Measurements from ENCODE around the gene OPN1MW.
"Not testable (repeated sequence)": the region's sequence is repeated elsewhere in the genome, so short reads cannot be mapped to it uniquely, and the experiment has no call there.

OPN1MW gene

DNA sequence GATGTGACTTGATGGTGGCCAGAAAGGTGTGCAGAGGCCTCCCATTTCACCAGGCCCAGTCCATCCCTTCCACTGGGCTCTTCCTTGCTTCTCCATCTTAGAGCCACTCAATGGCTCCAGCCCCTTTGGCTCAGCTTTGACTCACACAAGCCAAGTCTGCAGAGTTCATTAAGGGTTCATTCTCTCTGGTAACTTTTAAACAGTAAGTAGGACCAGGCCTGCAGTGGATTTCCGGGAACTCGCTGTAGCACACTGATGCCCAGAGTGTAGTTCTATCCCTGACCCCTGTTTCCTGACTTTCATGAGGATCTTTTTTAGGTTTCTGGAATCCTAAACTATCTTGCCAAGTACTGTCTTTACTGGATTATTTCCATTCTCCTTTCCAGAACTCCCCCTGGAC, 11.9 kb downstream of the OPN1MW start:
- not testable (repeated sequence) for H3K36me3 ChIP-seq (ENCODE audit: insufficient read depth, insufficient read length, low read length); DNase-seq (ENCODE audit: low read depth, low spot score); H3K4me3 ChIP-seq (ENCODE audit: insufficient read length, low read depth)

DNA sequence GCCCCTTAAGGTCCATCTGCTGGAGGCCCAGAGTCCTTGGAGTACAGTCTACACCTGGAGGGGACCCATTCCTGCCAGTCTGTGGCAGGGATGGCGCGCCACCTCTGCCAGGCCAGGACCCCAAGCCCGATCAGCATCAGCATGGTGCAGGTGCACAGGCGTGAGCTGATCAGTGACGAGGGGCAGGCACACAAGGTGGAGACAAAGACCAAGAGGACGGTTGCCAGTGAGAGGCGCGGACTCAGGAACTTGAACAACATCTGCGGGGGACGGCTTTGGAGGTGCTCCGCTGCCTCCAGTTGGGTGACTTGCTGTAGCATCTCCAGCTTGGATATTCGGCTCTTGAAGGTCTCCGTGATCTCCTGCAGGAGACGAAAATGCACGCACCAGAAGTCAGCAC, 14.1 kb downstream of the OPN1MW start:
- not testable (repeated sequence) for DNase-seq (ENCODE audit: low read depth, low spot score); H3K36me3 ChIP-seq (ENCODE audit: insufficient read depth, insufficient read length, low read length); H3K9ac ChIP-seq (ENCODE audit: insufficient read length, low read depth); H3K4me3 ChIP-seq (ENCODE audit: insufficient read length, low read depth); H3K27me3 ChIP-seq (ENCODE audit: insufficient read depth, insufficient read length); H3K9me3 ChIP-seq (ENCODE audit: insufficient read depth, low read length); H3K4me1 ChIP-seq (ENCODE audit: insufficient read depth, insufficient read length)

More for the DNA sequence above, 11.9 kb downstream of the OPN1MW start:
- H3K4me1 ChIP-seq (ENCODE audit: insufficient read depth, insufficient read length); H3K9me3 ChIP-seq (ENCODE audit: insufficient read depth, low read length); H3K9ac ChIP-seq (ENCODE audit: insufficient read length, low read depth); H3K27me3 ChIP-seq (ENCODE audit: insufficient read depth, insufficient read length): not testable (repeated sequence)

DNA sequence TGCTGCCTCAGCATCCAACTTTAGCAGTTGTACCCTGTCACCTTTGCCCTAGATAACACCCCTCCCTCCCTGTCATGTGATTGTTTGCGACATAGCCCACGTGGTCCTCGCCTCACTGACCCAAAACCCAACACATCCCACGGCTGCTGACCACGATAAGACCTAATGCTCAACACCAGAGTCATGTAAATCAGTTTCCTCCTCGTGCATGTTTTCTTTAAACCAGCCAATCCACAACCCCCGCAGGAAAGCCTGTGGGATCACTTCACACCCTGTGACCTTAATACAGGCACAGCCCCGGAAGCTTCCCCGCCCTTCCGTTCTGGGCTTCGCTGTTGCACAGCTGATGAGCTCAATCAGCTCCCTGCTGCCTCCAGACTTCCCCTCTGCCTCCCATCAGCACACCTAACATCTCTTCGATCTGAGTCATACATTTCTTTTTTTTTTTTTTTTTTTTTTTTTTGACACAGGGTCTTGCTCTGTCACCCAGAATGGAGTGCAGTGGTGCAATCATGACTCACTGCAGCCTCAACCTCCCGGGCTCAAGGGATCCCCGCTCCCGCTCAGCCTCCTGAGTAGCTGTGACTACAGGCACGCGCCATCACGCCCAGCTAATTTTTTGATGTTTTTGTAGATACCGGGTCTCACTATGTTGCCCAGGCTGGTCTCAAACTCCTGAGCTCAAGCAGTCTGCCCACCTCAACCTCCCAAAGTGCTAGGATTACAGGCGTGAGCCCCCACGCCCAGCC, 27.4 kb downstream of the OPN1MW start:
- not testable (repeated sequence) for H3K27me3 ChIP-seq (ENCODE audit: insufficient read depth, insufficient read length); H3K9me3 ChIP-seq (ENCODE audit: insufficient read depth, low read length); H3K9ac ChIP-seq (ENCODE audit: insufficient read length, low read depth); H3K36me3 ChIP-seq (ENCODE audit: insufficient read depth, insufficient read length, low read length); H3K4me3 ChIP-seq (ENCODE audit: insufficient read length, low read depth); H3K4me1 ChIP-seq (ENCODE audit: insufficient read depth, insufficient read length); DNase-seq (ENCODE audit: low read depth, low spot score)

DNA sequence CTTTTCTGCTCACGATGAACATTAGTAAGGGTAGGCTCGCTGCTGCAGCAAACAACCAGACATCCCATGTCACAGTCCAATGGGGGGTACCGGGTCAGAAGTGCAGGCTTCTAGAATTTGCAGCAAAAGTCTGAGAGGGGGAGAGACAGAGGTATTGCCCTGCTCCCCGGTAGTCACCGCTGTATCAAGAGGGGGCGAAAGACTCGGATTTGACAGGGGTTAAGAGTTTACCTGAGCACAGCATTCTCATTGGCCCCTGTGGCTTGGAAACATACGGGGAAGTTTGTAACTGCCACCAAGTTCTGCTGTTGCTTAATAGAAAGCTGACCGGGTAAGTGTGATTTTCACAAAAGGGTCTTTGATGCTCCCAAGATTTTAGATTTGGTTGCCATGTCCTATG, 28.7 kb downstream of the OPN1MW start:
- not testable (repeated sequence) for H3K4me1 ChIP-seq (ENCODE audit: insufficient read depth, insufficient read length); H3K9ac ChIP-seq (ENCODE audit: insufficient read length, low read depth); H3K4me3 ChIP-seq (ENCODE audit: insufficient read length, low read depth); H3K27me3 ChIP-seq (ENCODE audit: insufficient read depth, insufficient read length); H3K36me3 ChIP-seq (ENCODE audit: insufficient read depth, insufficient read length, low read length); H3K9me3 ChIP-seq (ENCODE audit: insufficient read depth, low read length); DNase-seq (ENCODE audit: low read depth, low spot score)

DNA sequence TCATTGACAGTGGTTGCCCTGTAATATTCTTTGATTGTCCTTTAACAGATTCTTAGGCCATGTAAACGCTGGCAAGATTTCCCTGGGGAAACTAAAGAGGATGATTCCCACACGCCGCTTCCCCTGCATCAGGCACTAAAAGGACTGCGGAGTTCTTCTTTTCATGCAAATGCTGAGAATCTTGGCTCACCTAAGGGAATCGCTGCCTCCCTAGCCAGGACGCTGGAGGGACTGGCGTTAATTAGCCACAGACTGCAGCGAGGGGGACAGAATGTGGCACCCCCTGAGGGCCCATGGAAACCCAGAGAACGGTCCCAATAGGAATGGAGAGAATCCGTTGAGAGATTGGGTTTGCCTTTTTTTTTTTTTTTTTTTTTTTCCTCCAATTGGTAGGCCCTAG, 29.1 kb downstream of the OPN1MW start:
- H3K4me1 ChIP-seq (ENCODE audit: insufficient read depth, insufficient read length); H3K36me3 ChIP-seq (ENCODE audit: insufficient read depth, insufficient read length, low read length); H3K9me3 ChIP-seq (ENCODE audit: insufficient read depth, low read length); DNase-seq (ENCODE audit: low read depth, low spot score); H3K4me3 ChIP-seq (ENCODE audit: insufficient read length, low read depth); H3K27me3 ChIP-seq (ENCODE audit: insufficient read depth, insufficient read length); H3K9ac ChIP-seq (ENCODE audit: insufficient read length, low read depth): not testable (repeated sequence)

DNA sequence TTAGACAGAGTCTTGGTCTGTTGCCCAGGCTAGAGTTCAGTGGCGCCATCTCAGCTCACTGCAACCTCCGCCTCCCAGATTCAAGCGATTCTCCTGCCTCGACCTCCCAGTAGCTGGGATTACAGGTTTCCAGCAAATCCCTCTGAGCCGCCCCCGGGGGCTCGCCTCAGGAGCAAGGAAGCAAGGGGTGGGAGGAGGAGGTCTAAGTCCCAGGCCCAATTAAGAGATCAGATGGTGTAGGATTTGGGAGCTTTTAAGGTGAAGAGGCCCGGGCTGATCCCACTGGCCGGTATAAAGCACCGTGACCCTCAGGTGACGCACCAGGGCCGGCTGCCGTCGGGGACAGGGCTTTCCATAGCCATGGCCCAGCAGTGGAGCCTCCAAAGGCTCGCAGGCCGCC, 37.1 kb downstream of the OPN1MW start, which contains the start of gene OPN1MW2:
Gene OPN1MW2, plus strand, starts transcription at position 301 of the 400 bp plus-strand sequence. Its CDS starts 60 bp downstream, at position 361.
- H3K4me3 ChIP-seq (ENCODE audit: insufficient read length, low read depth); H3K9ac ChIP-seq (ENCODE audit: insufficient read length, low read depth); DNase-seq (ENCODE audit: low read depth, low spot score); H3K36me3 ChIP-seq (ENCODE audit: insufficient read depth, insufficient read length, low read length); H3K27me3 ChIP-seq (ENCODE audit: insufficient read depth, insufficient read length); H3K9me3 ChIP-seq (ENCODE audit: insufficient read depth, low read length); H3K4me1 ChIP-seq (ENCODE audit: insufficient read depth, insufficient read length): not testable (repeated sequence)

DNA sequence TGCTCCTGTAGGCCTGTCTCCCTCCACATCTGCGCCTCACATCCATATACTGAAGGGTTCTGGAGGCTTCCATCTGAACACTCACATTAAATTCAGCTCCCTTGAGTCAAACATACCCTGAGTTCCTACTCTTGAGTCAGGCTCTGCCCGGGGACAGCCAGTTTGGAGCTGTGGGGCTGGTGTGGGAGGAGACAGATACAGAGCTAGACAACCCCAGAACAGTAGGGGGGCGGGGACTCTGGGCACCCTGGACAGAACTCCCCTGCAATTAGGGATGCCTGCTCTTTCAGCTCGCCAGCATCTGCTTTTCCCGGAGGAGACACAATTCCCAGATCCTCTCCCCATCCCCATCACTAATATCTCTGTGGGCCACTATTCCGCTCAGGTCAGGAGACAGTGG, 42.9 kb downstream of the OPN1MW start:
- H3K9ac ChIP-seq (ENCODE audit: insufficient read length, low read depth); H3K4me1 ChIP-seq (ENCODE audit: insufficient read depth, insufficient read length); DNase-seq (ENCODE audit: low read depth, low spot score); H3K4me3 ChIP-seq (ENCODE audit: insufficient read length, low read depth); H3K36me3 ChIP-seq (ENCODE audit: insufficient read depth, insufficient read length, low read length); H3K27me3 ChIP-seq (ENCODE audit: insufficient read depth, insufficient read length); H3K9me3 ChIP-seq (ENCODE audit: insufficient read depth, low read length): not testable (repeated sequence)

DNA sequence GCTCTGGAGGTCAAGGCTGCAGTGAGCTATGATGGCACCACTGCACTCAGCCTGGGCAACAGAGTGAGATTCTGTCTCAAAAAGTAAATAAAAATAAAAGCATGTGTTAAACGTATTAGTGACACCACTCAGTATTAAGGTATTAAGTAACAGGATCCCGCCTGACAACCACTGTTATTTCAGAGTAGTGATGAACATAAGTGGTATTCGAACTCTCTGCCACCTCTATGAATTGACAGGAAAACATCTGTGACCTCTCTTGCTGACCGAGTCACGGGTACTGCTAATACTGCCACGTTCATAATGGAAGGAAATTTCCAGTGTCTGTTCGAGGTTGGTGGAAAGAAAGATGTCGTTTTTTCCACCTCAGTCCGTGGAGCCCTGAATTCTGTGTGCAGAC, 44.3 kb downstream of the OPN1MW start:
- H3K36me3 ChIP-seq (ENCODE audit: insufficient read depth, insufficient read length, low read length); H3K9ac ChIP-seq (ENCODE audit: insufficient read length, low read depth); H3K9me3 ChIP-seq (ENCODE audit: insufficient read depth, low read length); DNase-seq (ENCODE audit: low read depth, low spot score); H3K27me3 ChIP-seq (ENCODE audit: insufficient read depth, insufficient read length); H3K4me1 ChIP-seq (ENCODE audit: insufficient read depth, insufficient read length); H3K4me3 ChIP-seq (ENCODE audit: insufficient read length, low read depth): not testable (repeated sequence)

DNA sequence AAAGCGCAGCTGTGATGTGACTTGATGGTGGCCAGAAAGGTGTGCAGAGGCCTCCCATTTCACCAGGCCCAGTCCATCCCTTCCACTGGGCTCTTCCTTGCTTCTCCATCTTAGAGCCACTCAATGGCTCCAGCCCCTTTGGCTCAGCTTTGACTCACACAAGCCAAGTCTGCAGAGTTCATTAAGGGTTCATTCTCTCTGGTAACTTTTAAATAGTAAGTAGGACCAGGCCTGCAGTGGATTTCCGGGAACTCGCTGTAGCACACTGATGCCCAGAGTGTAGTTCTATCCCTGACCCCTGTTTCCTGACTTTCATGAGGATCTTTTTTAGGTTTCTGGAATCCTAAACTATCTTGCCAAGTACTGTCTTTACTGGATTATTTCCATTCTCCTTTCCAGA, 49.0 kb downstream of the OPN1MW start:
- not testable (repeated sequence) for H3K27me3 ChIP-seq (ENCODE audit: insufficient read depth, insufficient read length); H3K4me3 ChIP-seq (ENCODE audit: insufficient read length, low read depth); H3K4me1 ChIP-seq (ENCODE audit: insufficient read depth, insufficient read length)

DNA sequence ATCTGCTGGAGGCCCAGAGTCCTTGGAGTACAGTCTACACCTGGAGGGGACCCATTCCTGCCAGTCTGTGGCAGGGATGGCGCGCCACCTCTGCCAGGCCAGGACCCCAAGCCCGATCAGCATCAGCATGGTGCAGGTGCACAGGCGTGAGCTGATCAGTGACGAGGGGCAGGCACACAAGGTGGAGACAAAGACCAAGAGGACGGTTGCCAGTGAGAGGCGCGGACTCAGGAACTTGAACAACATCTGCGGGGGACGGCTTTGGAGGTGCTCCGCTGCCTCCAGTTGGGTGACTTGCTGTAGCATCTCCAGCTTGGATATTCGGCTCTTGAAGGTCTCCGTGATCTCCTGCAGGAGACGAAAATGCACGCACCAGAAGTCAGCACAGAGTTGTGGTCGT, 51.2 kb downstream of the OPN1MW start:
- H3K36me3 ChIP-seq (ENCODE audit: insufficient read depth, insufficient read length, low read length); H3K4me3 ChIP-seq (ENCODE audit: insufficient read length, low read depth); H3K27me3 ChIP-seq (ENCODE audit: insufficient read depth, insufficient read length); H3K4me1 ChIP-seq (ENCODE audit: insufficient read depth, insufficient read length); H3K9me3 ChIP-seq (ENCODE audit: insufficient read depth, low read length); H3K9ac ChIP-seq (ENCODE audit: insufficient read length, low read depth); DNase-seq (ENCODE audit: low read depth, low spot score): not testable (repeated sequence)

More for the DNA sequence above, 49.0 kb downstream of the OPN1MW start:
- H3K9me3 ChIP-seq (ENCODE audit: insufficient read depth, low read length); H3K36me3 ChIP-seq (ENCODE audit: insufficient read depth, insufficient read length, low read length); H3K9ac ChIP-seq (ENCODE audit: insufficient read length, low read depth); DNase-seq (ENCODE audit: low read depth, low spot score): not testable (repeated sequence)

DNA sequence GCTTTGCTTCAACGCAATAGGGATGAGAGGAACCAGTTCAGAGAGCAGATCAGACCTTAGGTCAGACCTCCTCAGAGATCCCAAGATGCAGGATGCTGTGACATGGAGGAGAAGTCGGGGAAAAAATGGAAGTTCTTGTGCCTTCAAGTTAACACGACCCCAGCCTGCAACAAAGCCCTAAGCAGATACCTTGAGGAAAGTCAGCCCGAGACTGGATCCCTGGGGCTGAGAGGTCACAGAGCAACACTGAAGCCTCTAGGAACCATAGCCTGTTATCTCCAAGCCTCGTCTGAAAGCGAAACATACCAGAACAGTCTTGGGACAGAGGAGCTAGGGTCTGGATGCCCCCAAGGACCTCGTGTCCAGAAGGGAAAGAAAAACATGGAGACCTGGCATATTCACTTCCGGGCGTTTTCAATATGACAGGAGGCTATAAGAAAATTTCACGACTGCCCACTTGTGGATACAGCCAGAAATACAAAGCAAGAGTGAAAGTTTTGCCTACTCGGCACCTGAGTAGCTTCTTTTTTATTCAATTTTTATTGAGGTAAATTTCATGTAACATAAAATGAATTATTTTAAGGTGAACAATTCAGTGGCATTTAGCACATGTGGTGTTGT, 56.7 kb downstream of the OPN1MW start:
- H3K9ac ChIP-seq (ENCODE audit: insufficient read length, low read depth); H3K9me3 ChIP-seq (ENCODE audit: insufficient read depth, low read length); H3K27me3 ChIP-seq (ENCODE audit: insufficient read depth, insufficient read length); H3K36me3 ChIP-seq (ENCODE audit: insufficient read depth, insufficient read length, low read length); H3K4me3 ChIP-seq (ENCODE audit: insufficient read length, low read depth); DNase-seq (ENCODE audit: low read depth, low spot score); H3K4me1 ChIP-seq (ENCODE audit: insufficient read depth, insufficient read length): not testable (repeated sequence)

DNA sequence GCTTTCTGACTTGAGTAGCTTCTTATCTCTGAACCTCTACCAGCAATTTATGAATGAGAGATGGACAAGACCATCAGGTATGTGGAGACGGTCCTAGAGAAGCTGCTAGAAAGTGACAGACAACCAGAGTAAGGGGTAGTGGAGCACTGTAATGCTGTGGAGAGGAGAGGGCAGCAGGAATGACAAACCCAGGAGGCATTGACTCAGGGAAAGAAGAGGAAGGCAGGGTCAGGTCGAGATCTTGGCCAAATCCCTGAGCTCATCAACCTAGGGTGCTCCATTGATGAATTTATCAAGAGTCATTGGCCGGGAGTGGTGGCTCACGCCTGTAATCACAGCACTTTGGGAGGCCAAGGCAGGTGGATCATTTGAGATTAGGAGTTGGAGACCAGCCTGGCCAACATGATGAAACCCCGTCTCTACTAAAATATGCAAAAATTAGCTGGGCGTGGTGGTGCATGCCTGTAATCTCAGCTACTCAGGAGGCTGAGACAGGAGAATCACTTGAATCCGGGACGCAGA, 57.6 kb downstream of the OPN1MW start:
- DNase-seq (ENCODE audit: low read depth, low spot score); H3K4me1 ChIP-seq (ENCODE audit: insufficient read depth, insufficient read length); H3K9ac ChIP-seq (ENCODE audit: insufficient read length, low read depth); H3K36me3 ChIP-seq (ENCODE audit: insufficient read depth, insufficient read length, low read length); H3K9me3 ChIP-seq (ENCODE audit: insufficient read depth, low read length); H3K4me3 ChIP-seq (ENCODE audit: insufficient read length, low read depth); H3K27me3 ChIP-seq (ENCODE audit: insufficient read depth, insufficient read length): not testable (repeated sequence)

All from NT2/D1 (cell line).